8988T (cell line): ENCODE results near the gene CBLB.
"Not testable (repeated sequence)": the region's sequence is repeated elsewhere in the genome, so short reads cannot be mapped to it uniquely, and the experiment has no call there.

Experiments
- DNase-seq: peaks from one replicate; pipeline ENCODE4 v3.0.0; 2011

The CBLB gene

DNA sequence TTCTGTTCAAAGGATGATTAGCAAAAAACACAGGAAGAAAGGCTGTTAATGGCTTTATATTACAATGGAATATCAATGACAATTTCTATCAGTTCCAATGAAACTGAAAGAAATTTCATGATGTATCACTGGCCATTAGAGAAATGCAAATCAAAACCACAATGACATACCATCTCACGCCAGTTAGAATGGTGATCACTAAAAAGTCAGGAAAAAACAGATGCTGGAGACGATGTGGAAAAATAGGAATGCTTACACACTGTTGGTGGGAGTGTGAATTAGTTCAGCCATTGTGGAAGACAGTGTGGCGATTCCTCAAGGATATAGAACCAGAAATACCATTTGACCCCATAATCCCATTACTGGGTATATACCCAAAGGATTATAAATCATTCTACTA is 53.5 kb downstream of the CBLB start:
- not testable (repeated sequence) for DNase-seq

DNA sequence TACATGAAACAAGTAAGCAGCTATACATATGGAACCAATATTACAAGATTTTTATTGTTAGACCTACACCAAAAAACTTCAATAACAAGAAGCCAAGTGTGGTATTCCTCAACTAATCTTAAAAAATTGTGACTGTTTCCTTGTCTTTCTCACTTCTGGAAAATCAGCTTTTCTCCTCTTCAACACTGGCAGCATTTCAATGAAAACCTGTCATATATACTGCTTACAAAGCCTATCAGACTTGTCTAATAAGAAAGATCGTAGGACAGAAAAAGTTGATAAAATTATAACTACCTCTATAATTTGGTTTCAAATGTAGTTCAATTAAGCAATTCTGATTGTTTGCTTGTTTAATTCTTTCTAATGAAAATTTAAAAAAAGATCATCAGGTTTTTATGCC is 55.1 kb downstream of the CBLB start:
- no peak for DNase-seq

DNA sequence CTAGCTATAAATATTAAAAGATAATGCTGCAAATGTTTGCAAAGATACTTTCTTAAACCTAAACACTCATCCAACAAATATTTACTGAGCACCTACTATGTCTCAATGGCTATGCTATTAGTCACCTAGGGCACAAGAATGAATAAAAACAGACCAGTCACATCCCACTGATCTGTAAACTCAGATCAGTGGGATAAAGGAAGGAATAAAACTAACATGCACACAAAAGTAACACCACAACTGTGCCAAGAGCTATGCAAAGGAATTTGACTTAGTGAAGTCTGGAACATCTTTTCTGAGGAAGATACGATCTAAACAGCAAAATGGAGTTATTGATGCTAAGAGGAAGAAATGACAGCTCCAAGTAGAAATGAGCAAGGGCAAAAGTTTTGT is 56.6 kb downstream of the CBLB start:
- no peak for DNase-seq

DNA sequence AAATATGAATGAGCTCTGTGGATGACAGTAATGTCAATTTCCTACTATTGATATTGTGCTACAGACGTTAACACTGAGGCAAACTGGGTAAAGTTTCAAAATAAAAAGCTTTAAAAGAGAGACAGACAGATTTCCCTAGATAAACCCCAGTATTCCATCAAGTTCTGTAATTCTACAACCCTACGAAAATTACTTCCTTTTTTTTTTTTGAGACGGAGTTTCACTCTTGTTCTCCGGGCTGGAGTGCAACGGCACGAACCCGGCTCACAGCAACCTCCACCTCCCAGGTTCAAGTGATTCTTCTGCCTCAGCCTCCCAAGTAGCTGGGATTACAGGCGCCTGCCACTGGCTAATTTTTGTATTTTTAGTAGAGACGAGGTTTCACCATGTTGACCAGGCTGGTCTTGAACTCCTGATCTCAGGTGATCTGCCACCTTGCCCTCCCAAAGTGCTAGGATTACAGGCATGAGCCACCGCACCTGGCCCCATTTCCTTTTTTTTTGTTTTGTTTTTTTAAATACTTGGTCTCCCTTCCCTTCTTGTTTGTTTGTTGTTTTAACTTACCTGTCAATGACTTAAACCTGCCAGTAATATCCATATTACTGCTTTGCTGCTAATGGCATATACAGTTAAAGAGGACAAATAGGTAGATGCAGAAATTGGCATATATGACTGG is 57.2 kb downstream of the CBLB start:
- DNase-seq = no peak

DNA sequence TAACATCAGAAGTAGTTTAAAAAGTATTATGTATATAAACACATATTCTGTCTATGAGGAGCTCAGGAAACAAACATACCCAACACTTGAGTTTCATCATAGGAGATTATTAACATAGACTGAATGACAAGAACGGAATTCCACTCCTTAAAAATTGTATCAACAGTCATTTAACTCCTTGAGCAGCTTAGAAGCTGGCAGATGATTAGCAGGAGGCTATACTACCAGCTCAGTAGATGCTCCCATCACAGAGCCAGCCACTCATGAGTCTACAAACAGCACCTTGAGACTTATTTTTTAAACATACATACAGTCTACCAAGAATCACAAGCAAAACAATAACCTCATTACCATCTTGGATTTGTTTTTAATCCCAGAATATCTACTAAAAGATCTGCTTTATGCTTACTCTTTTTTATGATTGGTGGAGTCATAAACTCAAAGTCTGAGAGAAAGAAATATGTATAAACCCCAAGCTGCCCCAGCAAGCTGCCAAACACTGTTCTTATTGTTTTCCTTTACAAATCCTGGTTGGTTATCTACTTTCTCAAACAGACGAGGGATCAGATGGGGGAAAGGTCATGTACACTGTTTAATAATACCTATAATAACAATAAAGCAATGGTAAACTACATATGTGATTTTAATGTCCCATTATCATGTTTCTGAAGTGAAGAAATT is 59.5 kb downstream of the CBLB start:
- DNase-seq = no peak

DNA sequence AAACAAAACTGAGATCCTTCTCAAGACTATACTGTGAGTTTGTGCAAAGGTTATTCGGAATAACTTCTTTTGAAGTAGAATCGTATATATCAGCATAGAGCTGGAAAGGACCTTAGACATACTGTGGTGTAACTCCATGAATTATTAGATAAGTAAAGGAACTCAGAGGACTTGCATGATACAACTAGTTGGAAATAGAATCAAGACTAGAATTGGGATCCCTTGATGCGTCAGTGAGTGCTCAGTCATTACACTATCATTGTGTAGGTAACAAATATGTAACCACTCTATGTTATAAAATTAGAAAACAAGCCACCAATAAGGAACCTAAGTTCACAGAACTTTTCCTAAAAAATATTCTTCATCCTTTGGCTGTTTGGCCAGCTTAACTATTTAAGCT is 61.1 kb downstream of the CBLB start:
- DNase-seq = no peak

DNA sequence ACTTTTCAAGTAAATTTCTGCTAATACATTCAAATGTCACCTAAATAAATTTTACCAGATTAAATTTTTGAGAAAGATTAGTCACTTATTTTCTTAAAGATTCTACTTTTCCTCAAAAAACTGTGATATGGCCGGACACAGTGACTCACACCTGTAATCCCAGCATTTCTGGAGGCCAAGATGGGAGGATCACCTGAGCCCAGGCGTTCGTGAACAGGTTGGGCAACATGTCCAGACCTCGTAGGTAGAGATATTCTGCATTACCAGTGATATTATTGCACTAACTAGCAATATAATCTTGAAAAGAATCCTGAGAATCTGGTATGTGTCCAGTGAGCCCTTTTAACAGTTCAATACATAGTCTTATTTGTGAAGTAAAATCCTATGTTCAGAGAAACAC is 61.7 kb downstream of the CBLB start:
- DNase-seq = no peak

DNA sequence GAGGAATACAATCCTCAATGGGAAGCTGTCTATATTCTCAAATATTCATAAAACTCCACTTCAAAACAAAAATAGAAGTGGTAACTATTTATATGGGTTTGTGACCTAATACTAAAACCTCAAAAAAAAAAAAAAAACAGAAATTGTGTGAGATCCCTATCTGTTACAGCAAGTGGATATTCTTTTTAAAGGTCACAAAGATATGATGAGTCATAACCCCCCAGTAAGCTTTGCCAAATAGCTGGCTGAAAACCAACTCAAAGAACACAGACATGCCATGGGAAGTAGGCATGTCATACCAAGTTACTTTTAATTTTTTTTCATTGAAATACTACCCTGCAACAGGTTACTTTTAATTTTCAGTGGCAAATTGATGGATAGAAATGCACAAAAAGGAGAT is 62.5 kb downstream of the CBLB start:
- DNase-seq = no peak

DNA sequence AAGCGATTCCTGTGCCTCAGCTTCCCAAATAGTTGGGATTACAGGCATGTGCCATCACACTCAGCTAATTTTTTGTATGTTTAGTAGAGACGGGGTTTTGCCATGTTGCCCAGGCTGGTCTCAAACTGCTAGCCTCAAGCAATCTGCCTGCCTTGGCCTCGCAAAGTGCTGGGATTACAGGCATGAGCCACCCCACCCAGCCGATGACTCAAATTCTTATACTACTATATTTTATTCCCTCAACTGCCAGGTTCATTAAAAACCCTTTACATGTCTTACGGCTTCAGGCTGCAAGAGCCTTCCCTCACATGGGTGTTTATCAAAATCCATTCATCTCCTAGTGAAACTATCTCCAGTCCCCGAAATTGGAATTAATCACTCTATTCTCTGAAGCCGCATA is 63.4 kb downstream of the CBLB start:
- DNase-seq = no peak

DNA sequence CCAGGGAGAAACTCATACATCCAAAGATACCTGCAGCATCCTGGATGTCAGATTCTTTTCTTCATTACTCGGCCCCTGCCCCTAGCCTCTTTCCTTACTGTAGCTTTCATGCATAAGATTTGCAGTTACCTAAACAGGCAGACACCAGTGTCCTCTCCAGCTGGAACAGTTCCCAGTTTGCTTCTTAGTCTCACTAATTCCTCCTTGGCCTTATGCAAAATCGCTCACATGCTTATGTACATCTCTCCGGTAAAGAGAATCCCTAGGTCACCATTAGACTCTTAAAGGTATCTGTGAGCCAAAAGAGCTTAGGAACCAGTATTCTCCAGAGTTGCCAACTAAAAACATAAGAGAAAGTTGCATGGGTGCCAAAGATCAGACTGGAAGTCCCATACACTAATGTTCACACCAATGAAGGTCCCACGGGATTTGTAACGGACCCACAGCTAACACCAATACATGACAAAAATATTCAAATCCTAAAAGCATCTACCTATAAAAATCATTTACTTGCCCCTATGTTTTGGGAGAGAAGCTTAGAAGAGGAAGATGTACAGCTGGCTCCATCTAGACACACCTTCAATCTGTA is 66.6 kb downstream of the CBLB start:
- DNase-seq = no peak

DNA sequence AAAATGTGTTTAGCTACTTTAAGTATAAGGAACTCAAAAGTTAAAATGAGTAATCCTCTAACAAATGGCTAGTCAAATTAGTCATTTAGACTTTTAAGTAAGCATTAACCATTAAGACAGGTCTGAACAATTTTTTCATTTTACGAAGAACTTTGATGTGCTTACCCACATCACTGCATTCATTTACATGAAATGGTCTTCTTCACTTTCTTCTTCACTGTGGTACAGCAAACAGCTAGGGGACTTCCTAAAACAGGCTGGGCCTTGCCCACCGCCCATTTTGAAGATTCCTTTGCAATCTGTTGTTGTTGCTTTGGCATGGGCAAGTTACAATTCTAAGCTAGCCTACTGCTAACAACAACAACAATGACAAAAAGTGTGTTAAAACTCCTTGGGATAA is 67.4 kb downstream of the CBLB start:
- no peak for DNase-seq

DNA sequence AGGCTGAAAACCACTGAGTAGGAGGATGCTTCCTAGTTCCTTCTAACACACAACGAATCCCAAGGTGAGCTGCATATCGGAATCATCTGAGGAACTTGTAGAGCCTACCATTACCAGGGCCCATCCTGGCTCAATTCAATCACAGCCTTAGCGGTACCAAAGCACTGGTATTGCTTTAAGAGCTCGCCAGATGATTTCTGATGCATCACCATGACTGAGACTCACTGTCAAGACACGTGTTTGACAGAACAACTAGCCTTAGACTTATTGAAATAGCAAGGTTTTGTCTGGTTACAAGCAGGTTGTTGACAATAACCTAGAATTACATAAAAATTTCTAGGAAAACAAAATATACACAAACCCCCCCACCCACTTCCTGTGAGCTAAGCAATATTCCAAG is 68.5 kb downstream of the CBLB start:
- no peak for DNase-seq

DNA sequence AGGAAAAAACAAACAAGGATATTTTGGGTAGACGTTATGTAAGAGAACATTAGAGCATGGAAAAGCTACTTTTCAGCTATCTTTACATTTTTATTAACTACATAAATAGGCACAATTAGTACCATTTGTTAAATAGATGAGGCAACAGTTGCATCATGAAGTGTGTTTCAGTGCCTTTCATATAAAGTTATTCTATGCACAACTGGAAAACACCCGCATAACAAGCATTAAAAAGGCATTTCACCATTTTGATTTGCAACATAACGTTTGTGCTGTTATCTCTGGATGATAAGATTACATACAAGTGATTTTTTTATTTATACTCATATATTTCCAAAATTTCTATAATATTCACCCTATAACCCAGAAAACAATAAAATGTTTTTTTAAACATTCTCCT is 69.5 kb downstream of the CBLB start:
- no peak for DNase-seq

DNA sequence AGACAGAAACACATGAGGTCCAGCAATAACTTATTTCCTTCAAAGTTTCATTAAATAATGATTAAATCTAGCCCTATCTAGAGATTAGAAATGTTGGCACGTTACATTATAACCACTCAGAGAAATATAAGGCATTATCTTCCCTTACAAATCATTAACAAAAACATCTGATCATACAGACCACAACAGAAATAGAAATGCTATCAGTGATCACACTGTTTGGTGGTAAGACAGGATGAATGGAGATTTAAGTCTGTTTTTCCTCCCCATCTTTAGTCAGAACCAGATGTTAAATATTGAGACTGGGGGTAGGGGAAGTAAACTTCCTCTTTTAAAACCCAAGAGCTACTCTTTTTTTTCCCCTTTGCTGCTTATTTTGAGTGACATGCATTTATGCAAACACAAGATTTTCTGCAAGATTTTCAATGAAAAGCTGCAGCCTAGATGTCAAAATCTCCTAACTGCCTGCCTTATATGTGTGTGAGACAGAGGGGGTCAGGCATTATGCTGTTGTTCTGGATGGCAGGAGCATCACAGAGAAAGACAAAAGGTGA is 70.4 kb downstream of the CBLB start:
- DNase-seq = no peak

DNA sequence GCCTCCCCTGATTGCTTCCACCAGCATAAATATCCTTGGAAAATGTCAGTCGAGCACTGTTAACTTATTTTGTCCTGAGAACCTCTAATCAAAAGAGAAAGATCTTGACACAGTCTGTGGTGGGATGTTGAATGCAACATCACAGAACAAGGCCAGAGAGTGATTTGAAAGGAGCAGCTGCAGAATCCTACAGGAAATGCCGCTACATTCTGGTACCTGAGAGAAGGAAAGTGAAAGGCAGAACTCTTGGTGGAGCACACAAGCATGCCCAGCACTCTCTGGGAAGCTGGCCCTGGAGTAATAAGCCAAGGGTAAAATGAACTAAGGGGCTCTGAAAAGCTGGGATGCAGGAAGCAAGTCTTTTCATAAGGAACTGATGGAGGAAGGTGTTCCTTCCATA is 75.8 kb downstream of the CBLB start:
- no peak for DNase-seq

DNA sequence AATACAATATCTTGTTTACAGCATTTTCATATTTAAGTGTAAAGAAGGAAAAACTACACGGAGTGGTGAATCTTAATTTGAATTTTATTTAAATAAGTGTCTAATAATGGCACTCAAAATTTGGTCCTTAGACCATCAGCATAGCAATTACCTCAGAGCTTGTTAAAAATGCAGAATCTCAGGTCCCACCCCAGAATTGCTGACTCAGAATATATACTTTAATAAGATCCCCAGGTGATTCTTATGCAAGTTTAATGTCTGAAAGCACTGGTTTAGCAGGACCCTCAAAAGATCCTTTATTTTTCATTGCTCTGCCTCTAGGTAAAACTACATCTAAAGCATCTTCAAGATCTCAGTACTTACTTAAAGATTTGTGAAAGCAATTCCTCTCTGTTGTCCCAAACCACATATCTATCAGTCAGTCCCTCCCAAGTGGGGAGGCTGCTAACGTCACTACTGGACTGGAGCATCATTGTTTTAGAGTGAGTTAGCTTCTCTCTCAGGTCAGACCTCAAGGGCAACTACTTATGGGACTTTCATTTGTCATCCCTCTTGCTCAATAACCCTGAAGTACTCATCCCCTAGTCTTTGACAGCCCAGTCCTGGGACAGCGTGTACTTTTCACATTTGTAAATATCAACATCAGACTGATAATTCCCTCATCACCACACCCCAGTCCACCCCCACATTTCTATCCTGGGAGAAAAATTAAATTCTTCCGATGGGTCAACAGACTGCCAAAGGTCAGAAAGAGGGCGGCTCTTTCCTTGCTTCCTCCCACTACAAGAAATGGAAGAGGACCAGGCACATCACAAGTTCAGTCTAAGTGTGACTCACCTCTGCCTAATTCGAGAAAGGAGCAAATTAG is 76.7 kb downstream of the CBLB start:
- DNase-seq = no peak

DNA sequence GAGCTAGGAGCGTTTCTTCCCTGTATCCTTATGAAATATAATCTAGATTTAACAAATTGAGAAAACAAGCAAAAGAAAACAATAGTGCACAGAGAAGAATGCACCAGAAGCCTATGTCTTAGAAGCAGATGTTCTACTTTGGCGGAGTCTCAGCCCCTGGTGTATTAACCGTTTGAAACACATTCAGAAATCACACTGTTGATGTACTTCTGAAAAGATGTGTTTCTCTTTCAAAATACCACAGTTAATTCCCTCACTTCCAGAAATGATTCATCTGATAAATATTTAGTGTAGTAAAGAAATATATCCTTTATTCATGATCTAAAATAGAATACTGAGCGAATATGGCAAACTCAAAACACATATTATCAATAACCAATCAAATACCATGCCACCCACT is 77.7 kb downstream of the CBLB start:
- no peak for DNase-seq

DNA sequence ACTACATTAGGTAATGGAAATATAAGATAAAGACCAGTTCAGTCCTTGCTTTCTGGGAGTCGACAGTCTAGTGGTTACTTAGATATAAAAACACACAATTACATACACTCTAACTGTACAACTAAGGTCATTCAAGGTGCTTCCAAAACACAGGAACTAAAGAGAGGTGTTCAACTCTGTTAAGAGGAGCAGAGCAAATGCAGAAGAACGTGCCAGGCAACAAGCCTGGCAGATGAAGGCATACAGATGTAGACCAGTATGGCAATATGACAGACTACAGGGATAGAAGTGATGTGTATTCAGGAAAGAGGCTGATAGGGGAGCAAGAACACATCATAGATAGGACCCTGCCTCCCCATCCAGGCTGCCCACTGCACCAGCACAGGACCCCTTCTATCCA is 78.3 kb downstream of the CBLB start:
- DNase-seq = no peak

DNA sequence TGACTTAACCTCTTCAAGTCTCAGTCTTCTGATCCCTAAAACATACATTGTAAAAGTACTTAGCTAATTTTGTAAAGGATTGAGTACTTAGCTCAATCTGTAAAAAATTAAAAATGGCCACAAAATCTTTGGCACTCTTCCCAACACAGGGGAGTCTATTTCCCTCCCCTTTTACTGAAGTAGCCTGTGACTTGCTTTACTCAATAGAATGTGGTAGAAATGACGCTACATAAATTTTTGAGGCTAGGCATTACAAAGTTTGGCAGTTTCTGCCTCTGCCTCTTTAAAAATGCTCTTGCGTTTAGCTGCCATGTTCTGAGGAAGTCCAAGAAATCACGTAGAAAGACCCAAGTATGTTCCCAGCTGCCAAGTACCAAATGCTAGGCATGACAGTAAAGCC is 80.2 kb downstream of the CBLB start:
- DNase-seq = no peak

DNA sequence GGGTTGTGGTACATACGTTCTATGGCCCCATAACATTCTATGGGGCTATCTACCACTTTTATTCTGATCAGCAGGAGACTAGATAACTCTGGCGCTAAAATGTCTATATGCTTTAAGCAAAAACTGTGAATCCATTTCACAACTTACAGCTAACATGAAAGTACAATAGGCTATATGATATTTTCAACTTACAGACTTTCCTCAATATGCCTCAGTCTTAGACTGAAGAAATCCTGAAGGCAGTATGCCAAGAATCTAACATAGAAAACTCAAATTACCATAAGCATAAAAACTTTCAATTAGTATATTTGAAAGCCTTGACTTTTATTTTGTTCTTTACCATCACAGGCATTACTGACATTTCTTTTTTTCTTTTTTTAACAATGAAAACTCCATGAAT is 81.4 kb downstream of the CBLB start:
- DNase-seq = no peak

DNA sequence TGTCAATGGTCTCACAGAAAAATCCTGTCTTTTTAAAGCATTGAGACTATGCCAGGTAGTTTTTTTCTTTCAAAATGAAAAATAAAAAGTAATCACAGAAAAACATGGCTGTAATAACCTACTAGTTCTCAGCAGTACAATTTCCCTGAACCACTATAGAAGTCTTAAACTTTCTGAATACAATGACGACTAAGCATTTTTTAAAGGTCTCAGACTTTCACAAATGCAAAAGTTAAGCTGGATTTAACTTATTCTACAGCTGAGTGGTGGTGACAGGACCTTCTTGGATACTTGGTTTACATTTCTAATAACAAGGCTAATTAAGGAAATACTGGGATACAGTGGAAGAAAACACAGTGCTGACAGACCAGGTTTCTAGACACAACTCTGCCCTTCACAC is 81.8 kb downstream of the CBLB start:
- DNase-seq = no peak

DNA sequence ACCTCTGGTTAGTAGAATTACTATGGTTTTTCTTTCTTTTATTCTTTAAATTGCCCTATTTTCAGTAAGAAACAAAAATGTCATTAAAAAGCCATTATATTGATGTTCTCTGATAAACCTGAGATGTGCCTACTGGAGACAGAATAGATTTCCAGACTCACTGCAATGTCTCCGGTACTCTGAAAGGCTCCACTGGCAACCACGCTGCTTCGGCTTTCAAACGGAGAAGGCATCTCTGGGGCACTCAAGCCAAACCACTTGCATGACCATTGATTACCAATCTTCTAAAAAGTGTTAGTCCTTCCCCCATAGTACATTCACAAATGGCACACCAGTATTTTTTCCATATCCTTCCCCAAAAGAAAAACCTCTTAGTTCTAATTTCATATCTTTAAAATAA is 82.6 kb downstream of the CBLB start:
- no peak for DNase-seq

DNA sequence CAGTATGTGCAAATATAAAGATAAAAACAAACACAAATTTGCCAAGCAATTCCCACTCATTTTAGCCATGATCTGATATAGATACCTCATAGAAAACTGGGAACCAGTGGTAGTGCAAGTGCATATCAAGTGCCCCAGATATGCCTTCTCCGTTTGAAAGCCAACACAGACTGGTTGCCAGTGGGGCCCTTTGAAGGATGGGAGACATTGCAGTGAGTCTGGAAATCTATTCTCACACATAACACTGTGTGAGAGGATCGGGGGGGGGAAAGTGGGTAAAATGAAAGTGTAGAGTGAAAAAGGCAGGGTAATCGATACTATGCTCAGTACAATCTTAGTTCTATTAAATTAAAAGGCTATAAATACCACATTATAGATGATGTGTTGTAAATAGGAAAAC is 83.0 kb downstream of the CBLB start:
- DNase-seq = no peak

DNA sequence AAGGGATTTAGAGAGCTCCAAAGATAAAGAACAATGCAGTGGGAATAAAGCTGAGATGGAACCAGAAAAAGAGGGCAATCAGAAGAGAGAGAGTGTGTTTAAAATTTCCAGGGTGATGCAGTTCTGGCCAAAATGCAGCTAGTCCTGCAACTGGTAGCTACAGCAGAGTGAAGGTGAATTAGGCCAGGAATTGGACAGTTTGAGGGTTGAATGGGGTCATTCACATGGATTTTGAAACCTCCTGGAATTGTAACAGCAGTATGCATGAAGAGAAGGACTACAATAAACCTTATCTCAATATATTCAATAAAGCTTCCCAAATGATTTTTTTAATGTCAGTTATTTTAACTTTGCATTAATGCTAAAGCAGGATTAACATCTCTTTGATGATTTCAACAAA is 85.2 kb downstream of the CBLB start:
- no peak for DNase-seq
